IPS-11a (cell line): ENCODE data around the gene ARHGAP44.
"Not testable (repeated sequence)": the region's sequence is repeated elsewhere in the genome, so short reads cannot be mapped to it uniquely, and the experiment has no call there.

Source experiments
- H3K4me3 ChIP-seq: one replicate; pipeline ENCODE4 v1.5.1; 2013; ENCODE audit warnings: low read depth, low read length, control low read depth

ARHGAP44 gene

DNA sequence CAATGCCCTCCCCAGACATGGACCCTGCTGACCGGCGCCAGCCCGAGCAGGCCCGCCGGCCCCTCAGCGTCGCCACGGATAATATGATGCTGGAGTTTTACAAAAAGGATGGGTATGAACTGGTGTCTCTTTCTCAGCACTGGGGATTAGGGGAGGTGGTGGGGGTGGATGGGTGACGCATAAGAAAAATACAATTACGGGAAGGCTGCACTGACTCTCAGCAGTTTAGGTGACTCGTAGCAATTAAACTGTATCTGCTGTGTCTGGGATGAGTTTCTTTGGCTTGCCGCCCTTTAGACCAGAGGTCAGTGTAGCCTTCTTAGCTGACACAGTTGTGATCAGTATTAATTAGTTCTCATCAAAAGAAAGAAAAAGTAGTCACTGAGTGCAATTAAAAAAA, 169.5 kb downstream of the ARHGAP44 start:
- no peak overlapping the region for H3K4me3 ChIP-seq

DNA sequence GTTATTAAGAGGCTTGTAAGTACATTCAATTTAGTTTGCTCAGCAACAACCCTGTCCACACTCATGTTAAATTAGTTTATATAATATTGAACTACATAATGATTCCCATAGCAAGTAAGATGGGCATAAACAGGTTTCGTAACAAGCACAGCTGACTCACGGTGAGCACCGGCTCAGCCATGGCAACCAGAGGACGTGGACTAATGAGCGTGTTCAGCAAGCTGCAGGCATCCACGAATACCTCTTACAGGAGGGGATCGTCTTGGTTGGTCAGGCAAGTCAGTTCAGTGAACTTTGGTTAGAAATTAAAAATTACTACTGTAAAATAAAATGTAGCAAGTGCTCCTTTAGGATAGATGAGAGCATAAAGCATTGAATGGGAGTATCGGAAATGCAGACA, 170.1 kb downstream of the ARHGAP44 start:
- H3K4me3 ChIP-seq: no peak overlapping the region

DNA sequence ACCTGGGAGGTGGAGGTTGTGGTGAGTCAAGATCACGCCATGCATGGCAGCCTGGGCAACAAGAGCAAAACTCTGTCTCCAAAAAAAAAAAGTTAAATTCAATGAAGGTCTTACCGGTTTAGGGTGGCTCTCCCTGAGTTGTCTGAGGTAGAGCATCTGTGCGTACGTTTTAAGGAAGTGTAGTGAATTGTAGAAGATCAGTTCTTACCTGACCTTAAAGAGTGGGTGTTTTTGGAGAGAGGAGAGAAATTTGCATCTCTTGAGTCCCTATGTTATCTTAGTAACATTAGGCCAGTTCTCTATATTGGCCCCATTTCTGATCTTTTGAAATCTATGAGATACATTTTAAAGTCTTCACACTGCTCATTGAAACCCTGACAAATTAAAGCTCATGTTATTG, 172.4 kb downstream of the ARHGAP44 start:
- no peak overlapping the region for H3K4me3 ChIP-seq

DNA sequence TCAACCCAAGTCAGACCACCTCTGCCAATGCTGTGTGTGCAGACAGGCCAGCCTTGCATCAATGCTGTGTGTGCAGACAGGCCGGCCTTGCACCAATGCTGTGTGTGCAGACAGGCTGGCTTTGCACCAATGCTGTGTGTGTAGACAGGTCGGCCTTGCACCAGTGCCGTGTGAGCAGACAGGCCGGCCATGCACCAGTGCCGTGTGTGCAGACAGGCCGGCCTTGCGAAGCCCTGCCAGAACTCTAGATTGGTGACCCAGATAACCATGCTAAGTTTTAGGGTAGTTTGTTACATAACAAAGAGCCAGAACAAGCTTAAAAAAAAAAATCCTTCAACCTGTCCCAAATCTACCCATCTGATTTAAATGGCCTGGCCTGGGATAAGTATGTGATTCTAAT, 174.2 kb downstream of the ARHGAP44 start:
- no peak overlapping the region for H3K4me3 ChIP-seq

DNA sequence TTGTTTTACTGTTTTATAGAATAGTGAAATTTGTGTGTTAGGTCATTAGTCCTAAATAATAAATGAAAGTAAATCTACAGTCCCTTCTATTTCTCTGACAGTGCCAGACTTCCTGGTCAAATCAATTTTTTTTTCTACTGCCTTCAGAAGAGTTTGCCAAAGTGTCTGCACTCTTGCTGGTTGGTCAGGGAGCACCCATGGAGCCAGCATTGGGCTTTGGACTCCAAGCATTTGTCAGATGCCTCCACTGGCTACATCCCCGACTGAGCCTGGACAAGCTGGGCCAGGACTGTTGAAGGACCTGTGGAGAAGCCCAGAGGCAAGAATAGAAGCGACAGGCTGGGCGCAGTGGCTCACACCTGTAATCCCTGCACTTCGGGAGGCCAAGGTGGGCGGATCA, 174.9 kb downstream of the ARHGAP44 start:
- H3K4me3 ChIP-seq: no peak overlapping the region

DNA sequence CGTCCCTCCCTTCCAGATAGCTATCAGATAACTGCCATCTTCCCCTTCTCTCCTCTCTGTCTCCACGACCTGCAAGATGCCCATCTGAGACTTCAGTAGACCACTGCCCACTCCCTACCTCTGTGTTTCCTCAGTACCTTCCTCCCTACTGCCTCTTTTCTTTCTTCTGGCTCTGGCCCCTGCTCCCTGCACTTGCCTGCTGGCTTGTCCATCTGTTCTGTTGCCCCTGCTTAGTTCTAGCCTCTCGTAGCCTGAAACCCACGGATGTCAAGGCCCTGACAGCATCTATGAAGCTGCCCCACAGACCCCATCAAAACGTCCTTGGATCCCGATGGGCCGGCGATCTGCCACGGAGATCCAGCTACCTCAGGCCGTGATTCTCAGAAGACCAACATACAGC, 175.5 kb downstream of the ARHGAP44 start:
- no peak overlapping the region for H3K4me3 ChIP-seq

DNA sequence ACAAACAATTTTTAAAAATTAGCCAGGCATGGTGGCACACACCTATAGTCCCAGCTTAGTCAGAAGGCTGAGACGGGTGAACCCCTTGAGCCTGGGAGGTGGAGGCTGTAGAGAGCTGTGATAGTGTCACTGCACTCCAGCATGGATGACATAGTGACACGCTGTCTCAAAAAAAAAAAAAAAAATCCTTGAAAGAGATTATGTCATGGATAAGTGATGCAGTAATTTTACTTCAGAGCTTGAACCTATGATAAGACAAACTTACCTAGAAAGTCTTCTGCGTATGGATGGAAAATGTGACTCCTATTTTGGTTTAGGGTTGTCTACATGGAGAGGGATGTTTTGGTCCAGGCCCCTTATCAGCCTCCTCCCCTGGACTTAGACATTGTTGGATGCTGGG, 176.7 kb downstream of the ARHGAP44 start:
- no peak overlapping the region for H3K4me3 ChIP-seq

DNA sequence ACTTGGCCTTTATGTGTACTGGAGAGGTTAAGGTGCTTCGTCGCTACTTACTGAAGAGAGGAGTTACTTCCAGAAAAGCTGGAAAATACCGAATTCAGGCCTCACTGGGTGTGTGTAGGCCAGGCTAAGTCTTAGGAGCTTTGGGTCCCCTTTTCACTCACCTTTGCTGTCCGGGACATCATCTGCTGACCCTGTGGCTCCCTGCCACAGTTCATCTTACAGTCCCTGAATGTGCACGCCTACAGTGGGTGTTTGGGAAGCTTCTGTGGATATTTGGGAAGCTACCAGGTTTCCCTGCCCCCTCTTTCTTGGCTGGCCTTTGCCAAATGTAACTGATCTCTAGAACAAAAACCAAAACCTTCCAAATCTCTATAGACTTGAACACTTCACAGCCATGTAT, 177.1 kb downstream of the ARHGAP44 start:
- no peak overlapping the region for H3K4me3 ChIP-seq

DNA sequence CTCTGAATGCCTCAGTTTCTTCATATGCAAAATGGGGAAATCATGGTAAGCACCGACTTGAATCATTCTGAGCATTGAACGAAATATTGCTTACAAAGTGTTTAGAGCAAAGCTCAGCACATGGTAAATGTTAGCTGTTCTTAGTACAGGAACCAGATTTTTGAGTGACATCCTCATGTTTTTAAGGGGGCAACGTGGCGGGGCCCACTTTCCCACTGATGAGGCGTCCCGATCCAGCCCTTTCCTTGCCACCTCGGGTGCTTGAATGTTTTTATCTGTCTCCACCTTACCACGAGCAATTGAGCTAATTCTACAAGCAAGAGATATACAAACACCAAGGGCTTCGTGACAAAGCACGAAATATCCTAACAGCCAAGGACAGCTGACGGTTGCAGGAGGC, 178.7 kb downstream of the ARHGAP44 start:
- H3K4me3 ChIP-seq: no peak overlapping the region

DNA sequence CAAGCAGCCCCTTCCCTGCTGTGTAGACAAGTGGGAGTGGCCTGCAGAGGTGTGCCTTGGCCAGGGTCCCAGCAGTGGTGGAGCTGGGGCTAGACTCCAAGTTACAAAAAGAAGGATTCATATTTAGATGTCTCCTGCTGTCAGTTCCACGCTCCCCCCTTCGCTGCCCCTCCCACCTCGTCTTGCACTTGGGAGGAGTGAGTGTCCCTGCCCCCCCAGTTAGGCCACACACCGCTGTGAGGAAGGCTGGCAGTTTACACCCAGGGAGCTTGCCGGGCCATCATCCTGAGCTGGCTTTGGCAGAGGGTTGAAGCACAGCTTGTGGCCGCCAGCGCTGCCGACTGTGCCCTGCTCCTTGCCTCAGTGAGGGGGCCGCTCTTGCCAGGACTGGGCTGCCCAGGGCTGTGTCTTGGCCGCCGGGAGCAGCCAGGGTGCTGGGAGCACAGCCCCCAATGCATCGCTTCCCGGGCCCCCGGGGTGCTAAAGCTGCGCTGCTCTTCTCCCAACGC, 184.3 kb downstream of the ARHGAP44 start:
- H3K4me3 ChIP-seq: peak overlapping the region; percentile 35

DNA sequence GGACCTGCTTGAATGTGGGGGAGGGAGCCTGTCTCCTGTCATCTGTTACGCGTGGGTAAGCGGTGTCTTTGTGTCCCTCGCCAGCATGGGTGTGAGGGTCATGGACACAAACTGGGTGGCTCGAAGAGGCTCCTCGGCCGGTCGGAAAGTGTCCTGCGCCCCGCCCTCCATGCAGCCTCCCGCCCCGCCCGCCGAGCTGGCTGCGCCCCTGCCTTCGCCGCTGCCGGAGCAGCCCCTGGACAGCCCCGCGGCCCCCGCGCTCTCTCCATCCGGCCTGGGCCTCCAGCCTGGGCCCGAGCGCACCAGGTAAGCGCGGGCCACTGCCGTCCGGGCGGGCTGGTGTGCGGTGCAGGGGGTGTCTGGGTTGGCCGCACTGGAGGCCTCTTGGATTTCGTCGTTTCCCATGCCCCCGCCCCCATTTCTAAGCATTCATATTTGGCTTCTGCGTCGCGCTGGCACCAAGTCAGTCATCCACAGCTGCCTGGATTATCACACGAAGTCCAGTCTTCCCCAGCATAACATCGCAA, 184.8 kb downstream of the ARHGAP44 start:
- peak overlapping the region; percentile 35 for H3K4me3 ChIP-seq

DNA sequence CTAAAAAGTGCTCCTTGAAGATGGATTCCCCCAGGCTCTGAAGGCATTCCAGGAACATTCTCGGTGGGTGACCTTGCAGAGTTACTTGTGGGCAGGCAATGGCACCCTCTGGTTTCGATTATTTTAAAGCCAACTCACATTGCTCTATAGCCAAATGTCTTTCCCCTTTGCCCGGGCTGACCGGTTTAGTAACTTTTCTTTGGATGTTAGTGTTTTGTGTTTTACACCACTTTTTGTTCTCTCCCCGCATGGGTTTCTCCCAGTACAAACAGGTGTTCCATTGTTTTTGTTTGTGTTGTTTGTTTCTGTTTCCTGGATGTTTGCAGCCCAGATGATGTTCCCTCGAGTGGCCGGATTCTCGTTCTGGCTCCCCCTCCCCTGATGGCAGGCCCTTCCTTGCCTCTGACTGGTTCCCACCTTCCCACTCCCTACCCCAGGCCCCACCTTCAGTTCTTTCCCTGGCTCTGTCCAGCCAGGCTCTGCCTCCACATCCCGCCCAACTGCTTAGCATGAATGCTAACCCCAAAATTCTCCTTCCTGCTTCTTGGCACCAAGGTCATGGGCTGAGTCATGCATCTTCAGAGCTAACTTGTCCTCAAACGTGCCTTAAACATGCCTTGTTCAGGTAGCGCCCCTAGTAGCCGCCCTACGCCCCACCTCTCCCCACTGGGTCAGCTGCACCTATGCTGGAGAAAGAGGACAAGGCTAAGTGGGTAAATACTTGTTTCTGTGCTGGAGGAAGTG, 187.9 kb downstream of the ARHGAP44 start:
- H3K4me3 ChIP-seq: no peak overlapping the region

DNA sequence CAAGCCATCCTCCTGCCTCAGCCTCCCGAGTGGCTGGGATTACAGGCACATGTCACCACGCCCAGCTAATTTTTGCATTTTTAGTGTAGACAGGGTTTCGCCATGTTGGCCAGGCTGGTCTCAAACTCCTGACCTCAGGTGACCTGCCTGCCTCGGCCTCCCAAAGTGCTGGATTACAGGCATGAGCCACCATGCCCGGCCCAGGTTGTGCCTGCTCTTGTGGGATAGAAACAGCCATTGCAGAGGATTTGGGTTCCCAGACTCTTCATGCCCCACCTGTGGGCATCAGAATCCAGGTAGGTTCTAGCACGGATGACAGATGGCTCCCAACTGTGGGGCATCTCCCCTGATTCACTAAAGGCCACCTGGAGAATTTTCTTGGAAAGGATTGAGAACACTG, 189.5 kb downstream of the ARHGAP44 start:
- not testable (repeated sequence) for H3K4me3 ChIP-seq

DNA sequence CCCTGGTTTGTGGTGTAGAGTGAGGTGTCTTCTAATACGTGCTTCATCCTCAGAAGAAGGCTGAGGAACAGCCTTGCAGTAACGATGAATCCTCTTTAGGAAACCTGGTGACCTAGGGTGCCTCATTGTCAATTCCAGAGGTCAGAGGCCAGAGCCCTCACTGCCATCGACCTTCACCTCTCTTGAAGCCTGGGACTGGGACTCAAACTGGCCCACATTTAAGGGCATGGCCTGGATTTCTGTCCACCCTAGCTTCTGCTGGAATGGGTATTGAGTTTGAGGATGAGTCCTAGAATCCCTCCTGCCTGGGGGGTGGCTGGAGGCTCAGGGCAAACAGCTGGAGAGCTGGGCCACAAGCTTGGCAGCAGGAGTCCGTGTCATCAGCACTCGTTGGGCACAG, 189.9 kb downstream of the ARHGAP44 start:
- no peak overlapping the region for H3K4me3 ChIP-seq

DNA sequence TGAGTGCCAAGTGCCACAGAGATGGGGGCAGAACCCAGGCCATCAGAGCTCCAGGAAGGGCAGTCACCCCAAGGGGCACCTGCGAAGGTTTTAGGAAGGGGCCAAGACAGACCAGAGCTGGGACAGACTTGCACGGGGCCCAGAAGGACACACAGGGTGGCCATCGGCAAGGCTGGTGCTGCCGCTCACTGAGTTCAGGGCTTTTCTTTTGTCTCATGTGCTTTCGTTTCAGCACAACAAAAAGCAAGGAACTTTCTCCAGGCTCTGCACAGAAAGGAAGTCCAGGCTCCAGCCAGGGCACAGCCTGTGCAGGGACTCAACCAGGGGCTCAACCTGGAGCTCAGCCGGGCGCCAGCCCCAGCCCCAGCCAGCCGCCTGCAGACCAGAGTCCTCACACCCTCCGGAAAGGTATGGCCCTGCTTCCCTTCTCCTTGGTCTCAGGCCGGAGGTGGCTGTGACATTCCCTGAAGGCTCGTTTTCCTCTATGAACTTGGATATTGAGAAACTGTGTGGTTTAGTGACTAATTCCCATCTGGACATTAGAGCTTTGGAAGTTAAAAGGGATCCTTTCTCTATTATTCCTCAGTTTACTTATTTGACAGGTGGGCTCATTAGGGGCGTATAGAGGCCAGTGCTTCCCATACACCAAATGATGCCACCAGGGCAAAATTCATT, 190.7 kb downstream of the ARHGAP44 start:
- no peak overlapping the region for H3K4me3 ChIP-seq

DNA sequence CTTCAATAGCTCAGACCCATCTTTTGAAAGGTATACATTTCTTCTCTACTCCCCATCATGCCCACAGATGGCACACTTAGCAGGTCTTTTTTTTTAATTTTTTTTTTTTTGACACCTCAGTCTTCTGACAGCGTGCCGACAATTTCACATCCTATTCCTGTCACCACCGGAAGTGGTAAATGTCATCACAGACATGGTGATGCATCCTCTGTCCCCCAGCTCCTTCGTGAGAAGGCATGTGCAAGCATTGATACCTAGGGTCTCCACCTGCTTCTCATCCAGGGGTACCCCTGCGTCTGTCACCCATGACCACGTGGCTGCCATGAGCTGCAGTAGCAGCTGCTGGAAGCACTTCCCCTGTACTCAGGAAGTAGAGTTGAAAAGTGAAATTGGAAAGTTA, 192.9 kb downstream of the ARHGAP44 start:
- H3K4me3 ChIP-seq: no peak overlapping the region

DNA sequence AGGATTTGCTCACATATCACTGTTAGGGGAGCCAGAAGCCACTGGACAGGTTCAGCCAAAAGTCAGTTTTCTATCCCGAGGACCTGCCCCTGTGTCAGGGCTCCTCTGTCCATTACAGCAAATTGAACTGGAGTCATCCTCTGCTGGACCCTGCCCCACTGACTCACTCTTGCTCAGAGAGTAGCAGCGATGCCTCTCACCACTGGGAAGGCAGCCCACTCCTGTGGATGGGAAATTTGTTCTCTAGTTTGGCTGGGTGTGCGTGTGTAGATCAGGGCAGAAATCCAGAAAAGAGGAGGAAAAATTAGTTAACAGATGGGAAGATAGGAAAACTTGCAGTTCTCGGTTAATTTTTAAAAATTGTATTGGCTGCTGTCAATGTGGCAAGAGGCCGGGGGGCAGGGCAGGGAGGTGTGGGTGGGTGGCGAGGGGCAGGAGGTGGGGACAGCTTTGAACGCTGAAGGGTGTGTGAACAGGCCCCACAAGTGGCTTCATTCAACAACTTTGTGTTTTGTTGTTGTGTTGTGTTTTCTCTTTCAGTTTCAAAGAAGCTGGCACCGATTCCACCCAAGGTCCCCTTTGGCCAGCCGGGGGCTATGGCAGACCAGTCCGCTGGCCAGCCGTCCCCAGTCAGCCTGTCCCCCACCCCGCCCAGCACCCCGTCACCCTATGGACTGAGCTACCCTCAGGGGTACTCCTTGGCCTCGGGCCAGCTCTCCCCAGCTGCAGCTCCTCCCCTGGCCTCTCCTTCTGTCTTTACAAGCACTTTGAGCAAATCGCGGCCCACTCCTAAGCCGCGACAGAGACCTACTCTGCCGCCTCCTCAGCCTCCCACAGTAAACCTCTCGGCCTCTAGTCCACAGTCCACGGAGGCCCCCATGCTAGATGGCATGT, 194.9 kb downstream of the ARHGAP44 start:
- H3K4me3 ChIP-seq: no peak overlapping the region

DNA sequence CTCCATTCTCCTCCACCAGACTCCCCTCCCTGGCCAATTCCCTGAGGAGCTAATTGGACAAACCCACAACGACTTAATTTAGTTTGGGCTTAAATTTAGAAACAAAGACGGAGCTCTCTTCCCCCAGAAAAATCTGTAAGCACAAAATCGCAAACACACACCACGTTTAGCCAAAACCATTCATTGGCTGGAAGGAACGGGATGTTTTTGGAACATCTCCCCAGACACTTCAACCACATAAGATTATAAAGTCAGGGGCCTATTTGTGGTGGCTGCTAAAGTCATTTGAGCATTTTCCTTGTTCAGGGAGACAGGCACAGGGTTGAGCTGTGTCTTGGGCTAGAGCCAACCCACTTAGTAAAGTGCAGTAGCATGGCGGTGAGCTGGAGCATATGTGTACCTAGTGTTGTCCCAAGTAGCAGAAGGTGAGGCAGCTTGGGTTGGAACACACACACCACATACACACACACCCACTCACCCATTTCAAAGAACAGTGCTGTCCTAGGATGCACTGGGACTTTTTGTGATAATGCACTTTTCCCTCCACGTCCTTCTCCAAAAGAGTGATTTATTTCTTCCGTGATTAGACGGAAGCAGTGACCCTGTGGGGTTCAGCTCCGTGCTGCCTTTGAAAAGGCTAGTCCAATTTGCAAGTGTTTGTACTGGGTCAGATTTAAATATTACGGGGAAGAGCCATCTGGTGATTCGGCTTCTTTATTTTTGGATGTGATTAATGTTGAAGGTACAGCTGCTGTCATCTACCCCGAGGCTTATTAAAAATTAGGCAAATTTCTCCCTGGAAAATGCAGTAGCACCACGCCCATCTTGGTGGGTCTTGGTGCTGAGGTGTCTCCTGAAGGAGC, 196.4 kb downstream of the ARHGAP44 start:
- no peak overlapping the region for H3K4me3 ChIP-seq

DNA sequence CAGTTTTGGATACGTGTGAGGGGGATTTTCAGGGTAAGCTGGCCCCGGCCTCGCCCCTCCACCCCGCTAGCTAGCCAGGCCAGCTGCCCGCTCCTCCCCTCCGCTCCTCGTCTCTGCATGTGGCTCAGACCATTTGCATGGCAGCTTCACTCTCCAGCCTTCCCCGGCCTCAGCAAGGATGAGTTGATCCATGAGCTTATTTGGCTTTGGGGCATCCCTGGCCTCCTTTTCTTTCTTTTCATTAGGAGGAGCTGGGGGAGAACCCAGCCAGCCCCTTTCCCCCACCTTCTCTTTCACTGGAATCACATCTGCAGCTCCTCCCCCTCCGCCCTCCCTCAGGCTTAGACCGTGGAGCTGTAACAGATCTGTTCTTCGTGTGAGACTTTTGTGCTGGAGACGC, 197.8 kb downstream of the ARHGAP44 start:
- no peak overlapping the region for H3K4me3 ChIP-seq

DNA sequence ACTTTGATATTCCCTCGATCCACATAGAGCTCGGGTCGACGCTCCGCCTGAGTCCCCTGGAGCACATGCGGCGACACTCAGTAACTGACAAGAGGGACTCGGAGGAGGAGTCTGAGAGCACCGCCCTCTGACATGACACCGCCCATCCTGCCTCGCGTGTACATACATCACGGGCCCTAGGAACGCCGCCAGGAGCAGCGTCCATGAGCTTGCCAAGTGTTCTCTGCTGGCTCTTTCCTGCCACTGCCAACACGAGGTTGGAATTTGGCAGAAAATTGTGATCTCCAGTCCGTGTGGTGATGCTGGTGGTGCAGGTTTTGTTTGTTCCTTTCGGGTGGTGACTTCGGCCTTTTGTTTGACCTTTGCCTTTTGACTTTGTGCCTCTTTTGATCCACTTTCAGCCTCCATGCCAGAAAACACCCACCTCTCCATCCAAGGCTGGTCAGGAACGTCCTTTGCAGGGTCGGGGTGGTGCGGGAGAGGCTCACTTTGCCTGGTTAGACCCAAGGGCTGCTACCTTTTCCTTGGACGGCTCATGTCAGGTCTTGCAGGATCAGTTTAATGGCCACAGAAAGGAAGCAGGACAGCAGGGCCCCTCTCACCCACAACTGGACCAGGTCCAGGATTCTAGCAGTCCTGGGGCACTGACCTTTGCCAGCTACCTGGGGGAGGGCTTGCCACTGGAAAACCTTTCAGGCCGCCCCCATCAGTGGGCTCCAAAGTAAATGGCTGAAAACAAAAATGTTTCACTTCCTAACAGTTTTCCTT, 200.9 kb downstream of the ARHGAP44 start:
- H3K4me3 ChIP-seq: no peak overlapping the region
